IMR-90 (cell line): Measurements from ENCODE around the gene DBH. TPM values are rescaled to one million over a fixed set of nuclear protein-coding genes. Genes with fewer than 3 reads are reported as not detected.

Source experiments
- ATAC-seq: fragments of 200-7000 bp; cut with Tn5 transposase; 2 replicates; pipeline ENCODE4 v1.9.1; 2020; ENCODE audit warnings: low read depth, mild to moderate bottlenecking, moderate library complexity
- BruUV-seq: library from RNA; stranded (reverse); fragments of 400-500 nt; replicated peaks from 2 replicates; lab custom pipeline; 2021; lab: Mats Ljungman, UMichigan
- CTCF ChIA-PET: fragments of 300-600 bp; formaldehyde crosslinking; extraction: SDS; loops from one replicate; lab custom pipeline; 2021; ENCODE audit warnings: antibody characterized with exemption; lab: Yijun Ruan, JAX
- POLR2A ChIA-PET: fragments of 300-600 bp; sonication (Branson Sonifier 250); formaldehyde crosslinking; loops from one replicate; lab custom pipeline; 2022; ENCODE audit warnings: antibody characterized with exemption; ENCODE audit not compliant: unreplicated experiment; lab: Charles Lee
- DNase-seq: peaks from one replicate; pipeline ENCODE4 v3.0.0; 2013
- H2AFZ ChIP-seq: replicated peaks from 2 replicates; pipeline ENCODE3; 2013; ENCODE audit warnings: low read length, mild to moderate bottlenecking; ENCODE audit not compliant: poor library complexity
- H2AK5ac ChIP-seq: 2 replicates; pipeline ENCODE4 v1.6.1; 2013; ENCODE audit warnings: low read depth, low read length, inconsistent platforms
- H2AK9ac ChIP-seq: replicated peaks from 2 replicates; pipeline ENCODE3; 2013; ENCODE audit warnings: mild to moderate bottlenecking, low read depth, low read length, moderate library complexity; ENCODE audit not compliant: poor library complexity
- H2BK120ac ChIP-seq: 2 replicates; pipeline ENCODE4 v1.6.1; 2013; ENCODE audit warnings: low read depth, low read length, inconsistent platforms
- H2BK15ac ChIP-seq: 3 replicates; pipeline ENCODE4 v1.6.1; 2013; ENCODE audit warnings: low read depth, low read length, inconsistent platforms
- H2BK20ac ChIP-seq: 2 replicates; pipeline ENCODE4 v1.6.1; 2013; ENCODE audit warnings: low read depth, mild to moderate bottlenecking, inconsistent platforms, low read length, moderate library complexity
- H2BK5ac ChIP-seq: 2 replicates; pipeline ENCODE4 v1.6.1; 2013; ENCODE audit warnings: mild to moderate bottlenecking, low read depth, low read length, inconsistent platforms; ENCODE audit not compliant: poor library complexity, severe bottlenecking
- H3K14ac ChIP-seq: replicated peaks from 2 replicates; pipeline ENCODE4 v1.6.1; 2013; ENCODE audit warnings: low read depth, low read length, inconsistent platforms
- H3K18ac ChIP-seq: 2 replicates; pipeline ENCODE4 v1.6.1; 2013; ENCODE audit warnings: low read depth, low read length, control low read depth
- H3K23ac ChIP-seq: 2 replicates; pipeline ENCODE4 v1.6.1; 2013; ENCODE audit warnings: low read depth, low read length, inconsistent platforms
- H3K27ac ChIP-seq: 2 replicates; pipeline ENCODE4 v1.5.1; 2013; ENCODE audit warnings: mild to moderate bottlenecking, control low read depth, low read length; ENCODE audit not compliant: insufficient read depth
- H3K27me3 ChIP-seq: 2 replicates; pipeline ENCODE4 v1.6.1; 2013; ENCODE audit warnings: low read length; ENCODE audit not compliant: control insufficient read depth, insufficient read depth
- H3K36me3 ChIP-seq: 2 replicates; pipeline ENCODE4 v1.6.1; 2013; ENCODE audit warnings: low read length, mixed read lengths; ENCODE audit not compliant: control insufficient read depth, insufficient read depth
- H3K4ac ChIP-seq: 2 replicates; pipeline ENCODE4 v1.6.1; 2013; ENCODE audit warnings: low read depth, low read length, inconsistent platforms
- H3K4me1 ChIP-seq: 2 replicates; pipeline ENCODE4 v1.6.1; 2013; ENCODE audit warnings: low read length, mixed read lengths; ENCODE audit not compliant: control insufficient read depth, insufficient read depth
- H3K4me2 ChIP-seq: 2 replicates; pipeline ENCODE4 v1.6.1; 2013; ENCODE audit warnings: low read depth, mild to moderate bottlenecking, control low read depth, low read length, moderate library complexity
- H3K4me3 ChIP-seq: 2 replicates; pipeline ENCODE4 v1.5.1; 2013; ENCODE audit warnings: low read depth, mild to moderate bottlenecking, control low read depth, low read length, moderate library complexity; ENCODE audit not compliant: insufficient read depth
- H3K56ac ChIP-seq: 2 replicates; pipeline ENCODE4 v1.6.1; 2013; ENCODE audit warnings: low read length, inconsistent platforms; ENCODE audit not compliant: insufficient read depth; ENCODE audit errors: extremely low read depth
- H3K79me1 ChIP-seq, 2 experiments: 2 replicates each; pipeline ENCODE4 v1.6.1; 2013; ENCODE audit warnings: low read length in 2 of 2, inconsistent platforms in 1 of 2, low read depth in 1 of 2
- H3K9ac ChIP-seq: 2 replicates; pipeline ENCODE4 v1.6.1; 2013; ENCODE audit warnings: low read depth, low read length, control low read depth
- H3K9me1 ChIP-seq: 2 replicates; pipeline ENCODE4 v1.6.1; 2013; ENCODE audit warnings: low read length, inconsistent platforms; ENCODE audit not compliant: insufficient read depth
- H3K9me3 ChIP-seq: 2 replicates; pipeline ENCODE4 v1.6.1; 2013; ENCODE audit warnings: low read length; ENCODE audit not compliant: control insufficient read depth, insufficient read depth
- H4K20me1 ChIP-seq: 2 replicates; pipeline ENCODE4 v1.6.1; 2013; ENCODE audit warnings: low read length, inconsistent platforms; ENCODE audit not compliant: insufficient read depth
- H4K5ac ChIP-seq: 2 replicates; pipeline ENCODE4 v1.6.1; 2013; ENCODE audit warnings: mild to moderate bottlenecking, low read depth, low read length, control low read depth
- H4K8ac ChIP-seq, 2 experiments: 2 replicates each; pipeline ENCODE4 v1.6.1; 2013; ENCODE audit warnings: low read depth in 2 of 2, low read length in 2 of 2, control low read depth in 1 of 2, inconsistent platforms in 1 of 2
- H4K91ac ChIP-seq: 2 replicates; pipeline ENCODE4 v1.6.1; 2013; ENCODE audit warnings: low read depth, low read length, inconsistent platforms; ENCODE audit not compliant: insufficient read depth
- CHD1 ChIP-seq: IDR thresholded peaks from 2 replicates; pipeline ENCODE4 v1.6.1; 2012; ENCODE audit warnings: low read depth, low read length, improper control_type of control experiment
- ELK1 ChIP-seq: fragments of 150-350 bp; IDR thresholded peaks from 2 replicates; pipeline ENCODE4 v1.6.1; 2016; ENCODE audit warnings: low read depth, mild to moderate bottlenecking, low read length, moderate library complexity, borderline replicate concordance
- MAFK ChIP-seq: IDR thresholded peaks from 2 replicates; pipeline ENCODE4 v1.6.1; 2012; ENCODE audit warnings: low read depth, low read length, improper control_type of control experiment
- MAZ ChIP-seq: IDR thresholded peaks from 2 replicates; pipeline ENCODE4 v1.6.1; 2012; ENCODE audit warnings: low read depth, mild to moderate bottlenecking, low read length, improper control_type of control experiment, moderate library complexity, borderline replicate concordance
- MXI1 ChIP-seq: IDR thresholded peaks from 2 replicates; pipeline ENCODE4 v1.6.1; 2012; ENCODE audit warnings: low read depth, mild to moderate bottlenecking, low read length, moderate library complexity, borderline replicate concordance
- POLR2A ChIP-seq: IDR thresholded peaks from 2 replicates; pipeline ENCODE4 v1.6.1; 2012; ENCODE audit warnings: mild to moderate bottlenecking, low read depth, low read length
- RFX5 ChIP-seq: IDR thresholded peaks from 2 replicates; pipeline ENCODE4 v1.8.0; 2012; ENCODE audit warnings: low read depth, mild to moderate bottlenecking, low read length, moderate library complexity
- SMC3 ChIP-seq: fragments of 150-350 bp; IDR thresholded peaks from 2 replicates; pipeline ENCODE4 v1.6.1; 2016; ENCODE audit warnings: low read depth, mild to moderate bottlenecking, antibody characterized with exemption, low read length, moderate library complexity
- WGBS, 2 experiments: methylation state at CpG; one replicate each; pipeline versions ENCODE4 v1.1.5 to v1.1.7; 2013; ENCODE audit warnings: missing lambda C conversion rate in 2 of 2; ENCODE audit not compliant: insufficient read length in 1 of 2; ENCODE audit errors: extremely low coverage in 2 of 2; 5-methylcytosine and 5-hydroxymethylcytosine counted together
- dilution Hi-C: fragments of 300-500 bp; cut with HindIII; formaldehyde crosslinking; loops from one replicate; pipeline ENCODE4 v1.14.3; 2018; ENCODE audit warnings: low sequenced_read_pairs; ENCODE audit not compliant: unreplicated experiment
- in situ Hi-C: fragments of 300-500 bp; cut with MboI; formaldehyde crosslinking; loops from 3 replicates; pipeline ENCODE4 v1.14.3; 2019; ENCODE audit warnings: low sequenced_read_pairs, inconsistent platforms, mixed read lengths
- intact Hi-C: fragments of 100-400 bp; cut with micrococcal nuclease; formaldehyde crosslinking; loops from 2 replicates; pipeline ENCODE4 v1.10.0; 2022
- polyA plus RNA-seq, 3 experiments: library from polyadenylated mRNA; depleted of rRNA; stranded (reverse); fragments of >200 nt; gene quantifications; 2 replicates each; pipeline ENCODE4 v1.2.3, GENCODE V29; 2012; ENCODE audit warnings: low replicate concordance in 1 of 3
- total RNA-seq: library from RNA; depleted of rRNA; stranded (reverse); fragments of >200 nt; gene quantifications from 2 replicates; pipeline ENCODE4 v1.2.3, GENCODE V29; 2012

The DBH gene
- total and polyA plus RNA-seq, 2 of the 4 experiments (the other 2 are of a cell fraction) = not detected

GRCh38 chr9:133634081-133634691 is 2.0 kb upstream of the DBH start:
- H3K27ac ChIP-seq = no peak overlapping the region
- H3K18ac ChIP-seq = no peak overlapping the region
- H3K14ac ChIP-seq = no peak overlapping the region
- H3K9ac ChIP-seq = no peak overlapping the region
- no peak overlapping the region for H3K4ac ChIP-seq
- H2AK5ac ChIP-seq = no peak overlapping the region
- dilution Hi-C loops (no loop called here), intact Hi-C loops (no loop called here), in situ Hi-C loops (no loop called here)
- no peak overlapping the region for H4K5ac ChIP-seq
- no peak overlapping the region for H2AK9ac ChIP-seq
- DNase-seq (no peak), ATAC-seq (no peak)
- no peak overlapping the region for H2AFZ ChIP-seq
- H3K9me3 ChIP-seq = no peaks in the 10 kb centered on the region
- H2BK15ac ChIP-seq = no peak overlapping the region
- no peaks in the 10 kb centered on the region for H3K4me1 ChIP-seq
- H3K56ac ChIP-seq = no peak overlapping the region
- WGBS, 2 experiments = 26% methylated on average over 9 of the region's 24 CpGs; no CpG with 5 or more reads in 1 of the 2 experiments
- H3K79me1 ChIP-seq = no peaks in the 10 kb centered on the region
- TF ChIP-seq POLR2A = no peak
- TF ChIP-seq RFX5 = no peak
- TF ChIP-seq CHD1 = no peak
- TF ChIP-seq ELK1 = no peak
- TF ChIP-seq SMC3 = no peak
- TF ChIP-seq MAZ = no peak
- TF ChIP-seq MAFK = no peak
- TF ChIP-seq MXI1 = no peak
- ChIA-PET POLR2A (no interaction called here), CTCF (no interaction called here)
- H2BK20ac ChIP-seq = no peak overlapping the region
- H3K9me1 ChIP-seq = no peaks in the 10 kb centered on the region
- H3K23ac ChIP-seq = no peak overlapping the region
- H4K8ac ChIP-seq = no peak overlapping the region
- H3K36me3 ChIP-seq = no peaks in the 10 kb centered on the region
- H3K27me3 ChIP-seq = peaks cover 59% of the 10 kb centered on the region
- no TSS peak for BruUV-seq
- no peak overlapping the region for H2BK120ac ChIP-seq
- H3K4me2 ChIP-seq = no peak overlapping the region
- no peak overlapping the region for H2BK5ac ChIP-seq
- no peak overlapping the region for H4K91ac ChIP-seq
- no peak overlapping the region for H3K4me3 ChIP-seq
- no peaks in the 10 kb centered on the region for H4K20me1 ChIP-seq
